GM18858 (cell line): Measurements from ENCODE around the gene AFF2.

ENCODE experiments used
- ATAC-seq: cut with Tn5 transposase; IDR thresholded peaks from one replicate; pipeline ENCODE4 v1.9.1; 2021; ENCODE audit not compliant: unreplicated experiment

Gene AFF2

GRCh38 chrX:148984238-148984637, 483.8 kb downstream of the AFF2 start:
- peak; percentile 51 for ATAC-seq

- no peak for ATAC-seq
Observed at GRCh38 chrX:148991502-148991901, 491.1 kb downstream of the AFF2 start.

- ATAC-seq = no peak
Observed at GRCh38 chrX:148995661-148996060, 495.2 kb downstream of the AFF2 start.

- ATAC-seq = no peak
Observed at GRCh38 chrX:149002320-149002719, 501.9 kb downstream of the AFF2 start.

GRCh38 chrX:149003863-149004660, 503.6 kb downstream of the AFF2 start:
- ATAC-seq = no peak

- no peak for ATAC-seq
Observed at GRCh38 chrX:149004936-149005335, 504.5 kb downstream of the AFF2 start.

- no peak for ATAC-seq
Observed at GRCh38 chrX:149006235-149006634, 505.8 kb downstream of the AFF2 start.

- ATAC-seq = no peak
Observed at GRCh38 chrX:149007423-149007822, 507.0 kb downstream of the AFF2 start.

GRCh38 chrX:149010013-149010852, 509.8 kb downstream of the AFF2 start:
- ATAC-seq = no peak

GRCh38 chrX:149010853-149011224, 510.4 kb downstream of the AFF2 start:
- no peak for ATAC-seq

- no peak for ATAC-seq
Observed at GRCh38 chrX:149013081-149013480, 512.7 kb downstream of the AFF2 start.

- ATAC-seq = no peak
Observed at GRCh38 chrX:149021159-149021558, 520.7 kb downstream of the AFF2 start.

- no peak for ATAC-seq
Observed at GRCh38 chrX:149022485-149022884, 522.1 kb downstream of the AFF2 start.

- no peak for ATAC-seq
Observed at GRCh38 chrX:149032449-149032848, 532.0 kb downstream of the AFF2 start.

GRCh38 chrX:149036086-149036485, 535.7 kb downstream of the AFF2 start:
- no peak for ATAC-seq

- ATAC-seq = no peak
Observed at GRCh38 chrX:149037281-149037870, 537.0 kb downstream of the AFF2 start.

GRCh38 chrX:149039057-149039456, 538.6 kb downstream of the AFF2 start:
- no peak for ATAC-seq

GRCh38 chrX:149040873-149041535, 540.6 kb downstream of the AFF2 start:
- ATAC-seq = no peak

- ATAC-seq = no peak
Observed at GRCh38 chrX:149043401-149043800, 543.0 kb downstream of the AFF2 start.

- ATAC-seq = no peak
Observed at GRCh38 chrX:149044471-149044870, 544.1 kb downstream of the AFF2 start.

GRCh38 chrX:149045645-149046210, 545.3 kb downstream of the AFF2 start:
- ATAC-seq = no peak
